Endothelial cell (in vitro differentiated cells): Measurements from ENCODE around the gene PRADC1. TPM values are rescaled to one million over a fixed set of nuclear protein-coding genes. Genes with fewer than 3 reads are reported as not detected.
A peak's percentile ranks its signal among the peaks of the same experiment; 100 is the strongest.

Experiments used
- DNase-seq: peaks from one replicate; pipeline ENCODE4 v3.0.0; 2021; ENCODE audit warnings: low spot score
- H3K27ac Mint-ChIP-seq: one replicate; pipeline ENCODE4 v1.8.0; 2021; ENCODE audit warnings: mixed read lengths, inconsistent platforms; ENCODE audit not compliant: unreplicated experiment
- H3K27me3 Mint-ChIP-seq: one replicate; pipeline ENCODE4 v1.8.0; 2021; ENCODE audit warnings: mild to moderate bottlenecking, moderate library complexity, mixed read lengths, inconsistent platforms; ENCODE audit not compliant: unreplicated experiment
- H3K36me3 Mint-ChIP-seq: one replicate; pipeline ENCODE4 v1.8.0; 2021; ENCODE audit warnings: mild to moderate bottlenecking, low read depth, mixed read lengths, inconsistent platforms; ENCODE audit not compliant: unreplicated experiment
- H3K4me1 Mint-ChIP-seq: one replicate; pipeline ENCODE4 v1.8.0; 2021; ENCODE audit warnings: mild to moderate bottlenecking, mixed read lengths, inconsistent platforms; ENCODE audit not compliant: unreplicated experiment
- H3K4me3 Mint-ChIP-seq: one replicate; pipeline ENCODE4 v1.8.0; 2021; ENCODE audit warnings: mild to moderate bottlenecking, mixed read lengths, inconsistent platforms; ENCODE audit not compliant: unreplicated experiment
- H3K9me3 Mint-ChIP-seq: one replicate; pipeline ENCODE4 v1.8.0; 2021; ENCODE audit warnings: mixed read lengths, inconsistent platforms; ENCODE audit not compliant: unreplicated experiment
- CTCF ChIP-seq: fragments of 200-600 bp; sonication (generic); IDR thresholded peaks from one replicate; pipeline ENCODE4 v1.5.0; 2021; ENCODE audit warnings: antibody characterized with exemption; ENCODE audit not compliant: unreplicated experiment
- total RNA-seq: library from RNA; stranded (reverse); fragmentation: NEBNext Ultra II Directional; extraction: Animal tissue kit (Norgen Biotek cat#: 25700); gene quantifications from one replicate; pipeline ENCODE4 v1.2.1, GENCODE V29; 2021; ENCODE audit not compliant: unreplicated experiment

PRADC1 gene
- total RNA-seq, 1 donor from 2014 or later: 24.1 TPM

- Mint-ChIP-seq H3K36me3 (no peaks in the 10 kb centered on the region), H3K9me3 (no peaks in the 10 kb centered on the region), H3K4me3 (no peak overlapping the region), H3K27ac (no peak overlapping the region), H3K4me1 (peaks cover 28% of the 10 kb centered on the region), H3K27me3 (peaks cover 15% of the 10 kb centered on the region)
- DNase-seq: no peak
- TF ChIP-seq CTCF: no peak
These were observed 4.1 kb upstream of the PRADC1 start for GRCh38 chr2:73237168-73237567.

GRCh38 chr2:73235315-73236028 lies 2.4 kb upstream of the PRADC1 start:
- peaks cover 19% of the 10 kb centered on the region for H3K27me3 Mint-ChIP-seq
- no peak for TF ChIP-seq CTCF
- no peaks in the 10 kb centered on the region for H3K9me3 Mint-ChIP-seq
- no peak for DNase-seq
- peak overlapping the region; percentile 98 for H3K4me3 Mint-ChIP-seq
- peaks cover 3% of the 10 kb centered on the region for H3K36me3 Mint-ChIP-seq
- peak overlapping the region; percentile 57 for H3K27ac Mint-ChIP-seq
- peaks cover 28% of the 10 kb centered on the region for H3K4me1 Mint-ChIP-seq

GRCh38 chr2:73233932-73234832 lies 1.1 kb upstream of the PRADC1 start, which contains the start of gene CCT7:
Gene CCT7 (plus strand): TSS chr2:73234308. CDS start chr2:73234379, 71 bp downstream.
- Mint-ChIP-seq H3K4me1 (peaks cover 28% of the 10 kb centered on the region), H3K27ac (peak within 1 kb of the TSS; percentile 88), H3K4me3 (peak within 1 kb of the TSS; percentile 98), H3K27me3 (peaks cover 19% of the 10 kb centered on the region), H3K9me3 (no peaks in the 10 kb centered on the region), H3K36me3 (peaks cover 9% of the 10 kb centered on the region)
- TF ChIP-seq CTCF: no peak
- DNase-seq: peak; percentile 70

GRCh38 chr2:73232403-73233153 lies 461 bp downstream of the PRADC1 start:
- H3K4me3 Mint-ChIP-seq: peak overlapping the region; percentile 98
- peaks cover 19% of the 10 kb centered on the region for H3K27me3 Mint-ChIP-seq
- H3K27ac Mint-ChIP-seq: peak overlapping the region; percentile 75
- no peak for DNase-seq
- peaks cover 25% of the 10 kb centered on the region for H3K4me1 Mint-ChIP-seq
- peaks cover 10% of the 10 kb centered on the region for H3K36me3 Mint-ChIP-seq
- no peak for TF ChIP-seq CTCF
- H3K9me3 Mint-ChIP-seq: no peaks in the 10 kb centered on the region
